GM10248 (cell line): ENCODE data around the gene PLG.
"Not testable (repeated sequence)": the region's sequence is repeated elsewhere in the genome, so short reads cannot be mapped to it uniquely, and the experiment has no call there.

Source experiments
- CTCF ChIA-PET: fragments of 300-600 bp; sonication (Branson Sonifier 250); formaldehyde crosslinking; extraction: SDS; loops from one replicate; lab custom pipeline; 2021; ENCODE audit warnings: antibody characterized with exemption; lab: Yijun Ruan, JAX
- POLR2A ChIA-PET: fragments of 350-650 bp; sonication (Branson Sonifier 250); formaldehyde crosslinking; extraction: SDS; loops from one replicate; lab custom pipeline; 2020; ENCODE audit warnings: antibody characterized with exemption; lab: Yijun Ruan, JAX
- DNase-seq: peaks from one replicate; pipeline ENCODE4 v3.0.0; 2012; ENCODE audit errors: extremely low spot score
- TF ChIP-seq, protein P1 (sequence below): IDR thresholded peaks from 2 replicates; pipeline ENCODE4 v1.5.1; 2012; ENCODE audit warnings: mild to moderate bottlenecking, low read depth; ENCODE audit errors: extremely low read depth, missing control alignments, control extremely low read depth

The PLG gene

GRCh38 chr6:160768101-160768500 lies 66.1 kb downstream of the PLG start:
- CTCF ChIA-PET, result interaction anchor here (1.0 to 7.9 kb wide), 13 partner anchors 8 to 604 kb away, joined by 3 to 49 read pairs (median 8); no protein-coding TSS in a partner anchor
- POLR2A ChIA-PET, result no interaction called here
- no peak for DNase-seq
- TF ChIP-seq, protein P1, sequence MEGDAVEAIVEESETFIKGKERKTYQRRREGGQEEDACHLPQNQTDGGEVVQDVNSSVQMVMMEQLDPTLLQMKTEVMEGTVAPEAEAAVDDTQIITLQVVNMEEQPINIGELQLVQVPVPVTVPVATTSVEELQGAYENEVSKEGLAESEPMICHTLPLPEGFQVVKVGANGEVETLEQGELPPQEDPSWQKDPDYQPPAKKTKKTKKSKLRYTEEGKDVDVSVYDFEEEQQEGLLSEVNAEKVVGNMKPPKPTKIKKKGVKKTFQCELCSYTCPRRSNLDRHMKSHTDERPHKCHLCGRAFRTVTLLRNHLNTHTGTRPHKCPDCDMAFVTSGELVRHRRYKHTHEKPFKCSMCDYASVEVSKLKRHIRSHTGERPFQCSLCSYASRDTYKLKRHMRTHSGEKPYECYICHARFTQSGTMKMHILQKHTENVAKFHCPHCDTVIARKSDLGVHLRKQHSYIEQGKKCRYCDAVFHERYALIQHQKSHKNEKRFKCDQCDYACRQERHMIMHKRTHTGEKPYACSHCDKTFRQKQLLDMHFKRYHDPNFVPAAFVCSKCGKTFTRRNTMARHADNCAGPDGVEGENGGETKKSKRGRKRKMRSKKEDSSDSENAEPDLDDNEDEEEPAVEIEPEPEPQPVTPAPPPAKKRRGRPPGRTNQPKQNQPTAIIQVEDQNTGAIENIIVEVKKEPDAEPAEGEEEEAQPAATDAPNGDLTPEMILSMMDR, result no peak

- DNase-seq, result no peak
- POLR2A ChIA-PET, result no interaction called here
- CTCF ChIA-PET, result interaction anchor here (0.6 to 1.3 kb wide), 3 partner anchors 9 to 109 kb away, joined by 3 to 4 read pairs (median 3); no protein-coding TSS in a partner anchor
- TF ChIP-seq, protein P1, result no peak
Measured at GRCh38 chr6:160774399-160774798, 72.4 kb downstream of the PLG start.

DNA sequence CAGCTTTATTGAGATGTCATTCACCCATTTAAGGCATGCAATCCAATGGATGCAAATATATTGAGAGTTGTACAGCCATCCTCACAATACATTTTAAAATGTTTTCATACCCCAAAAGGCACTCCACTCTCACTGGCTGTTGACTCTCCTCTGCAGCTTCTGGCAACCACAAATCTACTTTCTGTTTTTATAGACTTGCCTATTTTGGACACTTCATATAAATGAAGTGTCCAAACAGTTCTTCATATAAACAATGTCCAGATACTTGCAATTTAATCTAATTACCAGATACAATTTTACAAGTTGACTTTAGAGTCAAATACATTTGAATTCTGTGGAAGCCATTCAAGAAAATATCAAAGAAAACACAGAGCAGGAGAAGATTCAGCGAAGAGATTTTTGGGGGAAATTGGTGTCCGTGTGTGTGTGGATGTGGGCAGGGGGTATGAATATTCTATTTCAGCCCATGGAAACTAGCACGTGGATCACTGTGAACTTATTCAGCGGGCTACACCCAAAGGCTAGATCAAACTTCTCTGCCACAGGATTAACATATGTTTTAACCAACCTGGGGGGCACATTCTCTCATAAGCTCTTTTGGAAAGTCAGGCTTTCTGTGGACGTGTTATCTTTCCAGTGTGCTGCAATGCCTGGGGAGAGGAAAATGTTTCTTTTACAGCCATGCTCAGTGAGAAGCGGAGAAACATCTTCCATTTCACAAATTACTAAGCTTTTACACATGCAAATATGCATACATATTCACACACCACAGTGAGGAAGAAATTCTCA lies 73.9 kb downstream of the PLG start:
- no peak for DNase-seq
- TF ChIP-seq, protein P1, result no peak
- CTCF ChIA-PET, result interaction anchor here (1.0 to 2.5 kb wide), 7 partner anchors 9 to 111 kb away, joined by 3 to 8 read pairs (median 4); no protein-coding TSS in a partner anchor
- POLR2A ChIA-PET, result no interaction called here

DNA sequence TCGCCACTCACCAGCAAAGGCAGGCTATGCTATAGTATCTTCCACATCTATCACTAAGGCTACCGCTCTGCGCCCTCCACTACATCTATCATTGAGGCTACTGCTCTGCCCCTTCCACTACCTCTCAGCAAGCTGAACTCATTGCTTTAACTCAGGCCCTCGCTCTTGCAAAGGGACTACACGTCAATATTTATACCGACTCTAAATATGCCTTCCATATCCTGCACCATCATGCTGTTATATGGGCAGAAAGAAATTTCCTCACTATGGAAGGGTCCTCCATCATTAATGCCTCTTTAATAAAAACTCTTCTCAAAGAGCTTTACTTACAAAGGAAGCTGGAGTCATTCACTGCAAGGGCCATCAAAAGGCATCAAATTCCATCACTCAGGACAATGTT lies 77.1 kb downstream of the PLG start:
- POLR2A ChIA-PET, DNase-seq: not testable (repeated sequence)
- CTCF ChIA-PET, result interaction anchor here (1.2 kb wide), 1 partner anchor 10 kb away, joined by 3 read pairs; no protein-coding TSS in a partner anchor

GRCh38 chr6:160780656-160781055 lies 78.6 kb downstream of the PLG start:
- CTCF ChIA-PET, result interaction anchor here (1.1 to 1.9 kb wide), 2 partner anchors 11 to 30 kb away, joined by 3 to 5 read pairs; no protein-coding TSS in a partner anchor
- POLR2A ChIA-PET, DNase-seq: not testable (repeated sequence)

GRCh38 chr6:160781298-160781697 lies 79.3 kb downstream of the PLG start:
- ChIA-PET CTCF (interaction anchor here (1.9 kb wide), 1 partner anchor 30 kb away, joined by 5 read pairs; no protein-coding TSS in a partner anchor), POLR2A (no interaction called here)
- TF ChIP-seq, protein P1, result no peak
- DNase-seq, result no peak

DNA sequence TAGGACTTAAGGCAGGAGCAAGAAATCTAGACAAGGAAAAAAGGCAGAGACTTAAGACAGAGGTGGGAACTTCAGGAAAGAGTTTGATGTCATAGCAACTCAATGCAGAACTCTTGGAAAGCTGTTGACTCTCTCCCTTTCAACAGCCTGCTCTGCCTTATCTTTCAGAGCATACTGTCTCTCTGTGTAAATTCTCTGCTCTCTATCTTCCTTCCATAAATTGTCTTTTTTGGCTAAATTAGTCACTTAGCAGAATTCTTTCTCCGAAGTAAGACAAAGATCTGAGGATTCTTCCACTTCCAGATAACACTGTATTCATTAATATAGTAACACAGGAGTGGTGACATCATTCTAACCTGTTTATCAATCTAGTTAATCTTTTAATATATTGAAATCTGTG lies 80.2 kb downstream of the PLG start:
- DNase-seq, result no peak
- ChIA-PET POLR2A (no interaction called here), CTCF (interaction anchor here (0.9 to 1.9 kb wide), 2 partner anchors 10 to 31 kb away, joined by 3 to 5 read pairs; no protein-coding TSS in a partner anchor)
- TF ChIP-seq, protein P1, result no peak
